ENCODE results near the gene SLC7A14.

Gene SLC7A14

GRCh38 chr3:170500462-170500861 is 85.4 kb downstream of the SLC7A14 start:
- TF ChIP-seq CTCF (IDR thresholded peaks at IDR 0.05; ENCODE audit: insufficient read depth, low read length, poor library complexity, severe bottlenecking) (no peak), EZH2phosphoT487 (conservative IDR thresholded peaks at IDR 0.05; ENCODE audit: low read length) (no peak)
- Histone ChIP-seq H3K27ac (ENCODE audit: low read depth, low read length) (no peak overlapping the region), H3K36me3 (ENCODE audit: low read length) (no peaks in the 10 kb centered on the region), H3K79me2 (ENCODE audit: insufficient read depth, low read length) (no peaks in the 10 kb centered on the region), H4K20me1 (ENCODE audit: low read depth, low read length) (no peaks in the 10 kb centered on the region), H3K4me3 (ENCODE audit: insufficient read depth, low read length, poor library complexity, severe bottlenecking) (no peak overlapping the region), H3K9me3 (ENCODE audit: insufficient read depth, low read length) (no peaks in the 10 kb centered on the region), H2AFZ (ENCODE audit: low read depth, low read length, severe bottlenecking) (no peak overlapping the region), H3K9ac (ENCODE audit: low read length) (no peak overlapping the region), H3K27me3 (ENCODE audit: low read length) (no peaks in the 10 kb centered on the region), H3K9me2 (replicated peaks; ENCODE audit: insufficient read depth, low read length) (no peaks in the 10 kb centered on the region), H3F3A (ENCODE audit: insufficient read depth) (no peaks in the 10 kb centered on the region), H3K4me2 (ENCODE audit: low read depth, low read length, poor library complexity, severe bottlenecking) (no peak overlapping the region)

GRCh38 chr3:170499562-170500156 is 86.2 kb downstream of the SLC7A14 start:
- no peak for TF ChIP-seq EZH2phosphoT487 (conservative IDR thresholded peaks at IDR 0.05; ENCODE audit: low read length)
- no peak for TF ChIP-seq CTCF (IDR thresholded peaks at IDR 0.05; ENCODE audit: insufficient read depth, low read length, poor library complexity, severe bottlenecking)

GRCh38 chr3:170497207-170498095 is 88.4 kb downstream of the SLC7A14 start:
- Histone ChIP-seq H2AFZ (ENCODE audit: low read depth, low read length, severe bottlenecking) (no peak overlapping the region), H3K9ac (ENCODE audit: low read length) (no peak overlapping the region)

More at GRCh38 chr3:170499562-170500156, 86.2 kb downstream of the SLC7A14 start:
- no peak overlapping the region for H3K27ac ChIP-seq (ENCODE audit: low read depth, low read length)
- no peaks in the 10 kb centered on the region for H3K36me3 ChIP-seq (ENCODE audit: low read length)
- H3K79me2 ChIP-seq (ENCODE audit: insufficient read depth, low read length): no peaks in the 10 kb centered on the region
- H3F3A ChIP-seq (ENCODE audit: insufficient read depth): no peaks in the 10 kb centered on the region
- H2AFZ ChIP-seq (ENCODE audit: low read depth, low read length, severe bottlenecking): no peak overlapping the region
- no peak overlapping the region for H3K4me3 ChIP-seq (ENCODE audit: insufficient read depth, low read length, poor library complexity, severe bottlenecking)
- H3K27me3 ChIP-seq (ENCODE audit: low read length): no peaks in the 10 kb centered on the region
- no peak overlapping the region for H3K4me2 ChIP-seq (ENCODE audit: low read depth, low read length, poor library complexity, severe bottlenecking)
- H3K9ac ChIP-seq (ENCODE audit: low read length): no peak overlapping the region
- no peaks in the 10 kb centered on the region for H4K20me1 ChIP-seq (ENCODE audit: low read depth, low read length)
- no peaks in the 10 kb centered on the region for H3K9me2 ChIP-seq (replicated peaks; ENCODE audit: insufficient read depth, low read length)
- no peaks in the 10 kb centered on the region for H3K9me3 ChIP-seq (ENCODE audit: insufficient read depth, low read length)

More at GRCh38 chr3:170497207-170498095, 88.4 kb downstream of the SLC7A14 start:
- H3K27me3 ChIP-seq (ENCODE audit: low read length): no peaks in the 10 kb centered on the region
- H3K27ac ChIP-seq (ENCODE audit: low read depth, low read length): no peak overlapping the region
- no peaks in the 10 kb centered on the region for H3K9me2 ChIP-seq (replicated peaks; ENCODE audit: insufficient read depth, low read length)
- H3F3A ChIP-seq (ENCODE audit: insufficient read depth): no peaks in the 10 kb centered on the region
- H4K20me1 ChIP-seq (ENCODE audit: low read depth, low read length): no peaks in the 10 kb centered on the region
- no peaks in the 10 kb centered on the region for H3K36me3 ChIP-seq (ENCODE audit: low read length)
- TF ChIP-seq EZH2phosphoT487 (conservative IDR thresholded peaks at IDR 0.05; ENCODE audit: low read length) (no peak), CTCF (IDR thresholded peaks at IDR 0.05; ENCODE audit: insufficient read depth, low read length, poor library complexity, severe bottlenecking) (no peak)
- no peaks in the 10 kb centered on the region for H3K9me3 ChIP-seq (ENCODE audit: insufficient read depth, low read length)
- no peak overlapping the region for H3K4me2 ChIP-seq (ENCODE audit: low read depth, low read length, poor library complexity, severe bottlenecking)
- H3K79me2 ChIP-seq (ENCODE audit: insufficient read depth, low read length): no peaks in the 10 kb centered on the region
- H3K4me3 ChIP-seq (ENCODE audit: insufficient read depth, low read length, poor library complexity, severe bottlenecking): no peak overlapping the region
